CD4-positive, CD25-positive, alpha-beta regulatory T cell (primary cell): ENCODE measurements around the gene ZSCAN10. TPM values are rescaled to one million over a fixed set of nuclear protein-coding genes. Genes with fewer than 3 reads are reported as not detected.

Experiments
- ATAC-seq, 2 donors: fragments of 150-1000 bp; cut with Tn5 transposase; one replicate each; pipeline ENCODE4 v1.10.0; 2021; ENCODE audit warnings: low read depth in 2 of 2, moderate number of reproducible peaks in 2 of 2, moderate library complexity in 1 of 2
- DNase-seq, 3 donors: peaks; one replicate each; pipeline versions ENCODE4 v3.0.0 to v3.0.0-alpha.2; 2012 to 2022; ENCODE audit warnings: mixed read lengths in 1 of 3
- H3K27ac ChIP-seq: one replicate; pipeline ENCODE4 v1.7.0; 2013; ENCODE audit warnings: mild to moderate bottlenecking, low read length; ENCODE audit not compliant: insufficient read depth, poor library complexity, severe bottlenecking
- H3K27me3 ChIP-seq: one replicate; pipeline ENCODE4 v1.7.0; 2013; ENCODE audit warnings: low read length; ENCODE audit not compliant: control insufficient read depth, insufficient read depth
- H3K36me3 ChIP-seq: one replicate; pipeline ENCODE4 v1.7.0; 2013; ENCODE audit warnings: mild to moderate bottlenecking, low read length, moderate library complexity; ENCODE audit not compliant: control insufficient read depth, insufficient read depth
- H3K4me1 ChIP-seq: 2 replicates; pipeline ENCODE4 v1.7.0; 2013; ENCODE audit warnings: mild to moderate bottlenecking, low read length; ENCODE audit not compliant: insufficient read depth, control insufficient read depth, poor library complexity, severe bottlenecking
- H3K4me3 ChIP-seq: one replicate; pipeline ENCODE4 v1.7.0; 2013; ENCODE audit warnings: low read depth, mild to moderate bottlenecking, low read length, moderate library complexity
- H3K9me3 ChIP-seq, 2 experiments: 1 replicate in 1 of 2; 2 replicates in 1 of 2; pipeline ENCODE4 v1.7.0; 2013; ENCODE audit warnings: low read length in 2 of 2, mild to moderate bottlenecking in 1 of 2, moderate library complexity in 1 of 2; ENCODE audit not compliant: control insufficient read depth in 2 of 2
- H3K27ac Mint-ChIP-seq, 3 donors: one replicate each; pipeline ENCODE4 v1.8.0; 2020 to 2022; ENCODE audit warnings: mild to moderate bottlenecking in 3 of 3, mixed read lengths in 3 of 3, moderate library complexity in 2 of 3
- H3K27me3 Mint-ChIP-seq: one replicate; pipeline ENCODE4 v1.8.0; 2022; ENCODE audit warnings: mild to moderate bottlenecking, mixed read lengths
- H3K36me3 Mint-ChIP-seq: one replicate; pipeline ENCODE4 v1.8.0; 2020; ENCODE audit warnings: mixed read lengths
- H3K4me1 Mint-ChIP-seq, 4 donors: one replicate each; pipeline ENCODE4 v1.8.0; 2020 to 2022; ENCODE audit warnings: mixed read lengths in 4 of 4, mild to moderate bottlenecking in 1 of 4
- H3K4me3 Mint-ChIP-seq, 4 donors: one replicate each; pipeline ENCODE4 v1.8.0; 2020 to 2022; ENCODE audit warnings: mild to moderate bottlenecking in 4 of 4, mixed read lengths in 4 of 4, moderate library complexity in 3 of 4
- H3K9me3 Mint-ChIP-seq, 7 donors: one replicate each; pipeline ENCODE4 v1.8.0; 2020 to 2022; ENCODE audit warnings: mixed read lengths in 7 of 7, mild to moderate bottlenecking in 3 of 7, moderate library complexity in 2 of 7
- polyA plus RNA-seq, 4 donors: library from polyadenylated mRNA; unstranded; fragments of 300-500 nt; fragmentation: Illumina TruSeq; gene quantifications; one replicate each; pipeline ENCODE4 v1.2.3, GENCODE V29; 2021
- total RNA-seq: library from RNA; stranded (reverse); gene quantifications from one replicate; pipeline ENCODE4 v1.2.3, GENCODE V29; 2022

The ZSCAN10 gene
- 0.81 TPM for total RNA-seq
- polyA plus RNA-seq: not detected

DNA sequence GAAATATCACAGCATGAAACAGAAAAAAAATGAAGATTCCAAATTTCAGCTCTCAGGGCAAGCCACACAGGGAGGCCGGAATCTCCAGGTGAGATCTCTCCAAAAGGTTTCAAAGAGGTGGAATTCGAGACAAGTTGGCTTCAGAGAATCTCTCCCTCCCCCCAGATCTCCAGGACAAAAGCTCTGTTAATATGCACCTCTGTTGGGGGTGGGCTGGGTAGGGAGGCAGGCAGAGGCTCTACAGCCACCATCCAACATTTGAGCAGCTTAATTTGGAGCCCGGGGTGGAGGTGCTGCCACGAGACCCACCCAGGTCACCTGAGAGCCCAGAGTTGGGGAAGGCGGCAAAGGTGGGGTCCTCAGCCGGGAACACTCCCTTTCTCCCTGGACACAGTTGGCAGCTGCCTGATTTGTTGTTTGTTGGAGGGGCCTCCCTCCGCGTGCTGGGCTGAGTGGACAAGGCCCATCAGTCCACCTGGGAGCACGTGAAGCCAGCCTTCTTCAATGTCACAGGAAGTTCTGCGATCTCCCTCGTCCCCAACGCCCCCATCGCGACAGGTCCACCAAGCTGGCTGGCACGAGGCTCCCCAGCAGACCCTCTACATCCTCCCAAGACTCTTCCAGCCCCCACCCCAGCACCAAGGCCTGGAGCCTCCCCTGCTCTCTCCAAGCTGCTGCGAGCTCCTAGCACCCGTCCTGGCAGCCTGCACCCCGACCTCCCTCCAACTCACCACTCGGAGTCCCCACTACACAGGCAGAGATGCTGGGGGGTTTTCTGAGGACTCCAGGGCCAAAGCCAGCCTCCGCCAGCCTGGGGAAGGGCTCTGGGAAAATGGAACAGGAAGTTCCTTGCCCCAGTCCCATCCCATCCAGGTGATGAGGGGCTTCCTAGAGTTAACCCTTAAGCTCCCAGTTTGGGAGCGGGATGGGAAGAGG is at the start of gene ZSCAN10:
ZSCAN10 (minus strand) TSS at position 836 of the 936 bp plus-strand sequence. CDS start 6,357 bp downstream, outside the sequence.
- no peaks in the 10 kb centered on the region for H3K9me3 Mint-ChIP-seq
- H3K36me3 ChIP-seq: no peaks in the 10 kb centered on the region
- H3K4me3 ChIP-seq: peak within 1 kb of the TSS; percentile 53
- H3K4me3 Mint-ChIP-seq: peak within 1 kb of the TSS; percentile 70 to 93 (median 81)
- H3K9me3 ChIP-seq: no peaks in the 10 kb centered on the region
- H3K27me3 Mint-ChIP-seq: no peaks in the 10 kb centered on the region
- peaks cover 16 to 77% (median 41%) of the 10 kb centered on the region in 4 donors for H3K4me1 Mint-ChIP-seq
- no peaks in the 10 kb centered on the region for H3K36me3 Mint-ChIP-seq
- ATAC-seq (no peak), DNase-seq (no peak)
- H3K27ac Mint-ChIP-seq: peak within 1 kb of the TSS; percentile 75 to 86 (median 84)
- H3K4me1 ChIP-seq: peaks cover 54% of the 10 kb centered on the region
- no peaks in the 10 kb centered on the region for H3K27me3 ChIP-seq
- H3K27ac ChIP-seq: peak within 1 kb of the TSS; percentile 47

DNA sequence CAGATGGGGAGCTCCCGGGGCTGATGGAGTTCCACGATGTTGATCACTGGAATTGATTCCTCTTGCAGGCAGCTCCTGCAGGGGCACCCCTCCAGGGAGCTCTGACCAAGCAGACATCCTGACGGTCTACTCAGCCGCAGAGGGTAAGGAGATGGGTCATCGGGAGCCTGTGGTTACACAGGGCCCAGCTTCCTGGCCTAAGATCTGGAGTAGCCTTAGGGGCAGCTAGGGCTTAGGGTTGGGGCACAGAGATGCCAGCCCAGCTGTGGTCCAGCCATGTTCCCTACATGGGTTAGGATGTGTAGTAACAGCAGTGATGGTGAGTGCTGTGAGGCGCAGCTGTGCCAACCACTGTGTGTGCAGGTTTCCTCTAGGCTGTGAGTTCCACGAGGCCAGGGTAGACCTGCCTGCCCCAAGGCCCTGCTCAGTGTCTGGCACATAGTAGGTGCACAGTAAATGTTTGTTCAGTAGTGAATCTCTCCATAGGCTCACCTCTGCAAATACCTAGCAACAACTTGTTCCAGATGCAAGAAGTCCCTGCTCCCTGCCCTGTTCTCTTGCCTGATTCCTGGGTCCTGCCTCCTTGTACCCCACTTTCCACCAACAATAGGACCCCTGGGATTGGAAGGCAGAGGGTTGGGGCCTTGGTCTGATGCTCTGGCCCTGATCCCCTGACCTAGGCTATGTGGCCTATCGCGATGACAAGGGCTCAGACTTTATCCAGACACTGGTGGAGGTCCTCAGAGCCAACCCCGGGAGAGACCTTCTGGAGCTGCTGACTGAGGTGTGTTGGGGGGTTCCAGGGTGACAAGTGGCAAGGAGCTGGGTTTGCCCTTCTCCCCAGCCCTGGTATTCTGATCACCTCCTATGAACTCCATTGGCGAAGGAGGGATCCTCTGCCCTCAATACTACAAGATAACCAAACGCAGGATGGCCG is 49.4 kb upstream of the ZSCAN10 start:
- Mint-ChIP-seq H3K27ac (no peak overlapping the region), H3K4me3 (peak overlapping the region; percentile 12 to 89 (median 84)), H3K27me3 (peaks cover 28% of the 10 kb centered on the region), H3K36me3 (no peaks in the 10 kb centered on the region), H3K4me1 (peaks cover 13 to 33% (median 20%) of the 10 kb centered on the region in 4 donors), H3K9me3 (peaks cover 0 to 11% (median 5%) of the 10 kb centered on the region in 7 donors)
- Histone ChIP-seq H3K27ac (no peak overlapping the region), H3K4me3 (no peak overlapping the region), H3K27me3 (no peaks in the 10 kb centered on the region), H3K4me1 (peaks cover 26% of the 10 kb centered on the region), H3K9me3 (no peaks in the 10 kb centered on the region), H3K36me3 (no peaks in the 10 kb centered on the region)
- no peak for DNase-seq
- no peak for ATAC-seq

DNA sequence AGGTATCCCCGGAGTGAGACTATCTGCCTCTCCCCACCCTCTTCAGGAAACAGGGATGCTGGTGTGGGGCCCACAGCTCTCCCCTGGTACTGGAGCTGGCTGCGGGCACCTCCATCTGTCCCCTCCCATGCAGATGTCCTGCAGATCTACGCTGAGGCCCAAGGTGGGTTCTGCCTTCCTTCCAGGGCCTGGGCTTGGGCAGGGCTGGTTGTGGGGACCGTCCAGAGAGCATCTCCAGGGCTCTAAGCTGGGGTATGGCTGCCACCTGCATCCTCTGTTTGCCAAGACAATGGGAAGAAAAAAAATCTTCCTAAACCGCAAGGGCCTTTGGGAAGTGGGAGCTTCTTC is 48.6 kb upstream of the ZSCAN10 start:
- no peaks in the 10 kb centered on the region for H3K36me3 Mint-ChIP-seq
- peaks cover 0 to 9% (median 3%) of the 10 kb centered on the region in 7 donors for H3K9me3 Mint-ChIP-seq
- DNase-seq: no peak
- peaks cover 23% of the 10 kb centered on the region for H3K27me3 Mint-ChIP-seq
- Histone ChIP-seq H3K27me3 (no peaks in the 10 kb centered on the region), H3K27ac (no peak overlapping the region), H3K4me1 (peaks cover 25% of the 10 kb centered on the region), H3K36me3 (no peaks in the 10 kb centered on the region), H3K4me3 (no peak overlapping the region), H3K9me3 (no peaks in the 10 kb centered on the region)
- H3K4me3 Mint-ChIP-seq: peak overlapping the region in 1 of 4 donors; percentile 12
- H3K4me1 Mint-ChIP-seq: peaks cover 10 to 31% (median 18%) of the 10 kb centered on the region in 4 donors
- no peak overlapping the region for H3K27ac Mint-ChIP-seq
- ATAC-seq: no peak

DNA sequence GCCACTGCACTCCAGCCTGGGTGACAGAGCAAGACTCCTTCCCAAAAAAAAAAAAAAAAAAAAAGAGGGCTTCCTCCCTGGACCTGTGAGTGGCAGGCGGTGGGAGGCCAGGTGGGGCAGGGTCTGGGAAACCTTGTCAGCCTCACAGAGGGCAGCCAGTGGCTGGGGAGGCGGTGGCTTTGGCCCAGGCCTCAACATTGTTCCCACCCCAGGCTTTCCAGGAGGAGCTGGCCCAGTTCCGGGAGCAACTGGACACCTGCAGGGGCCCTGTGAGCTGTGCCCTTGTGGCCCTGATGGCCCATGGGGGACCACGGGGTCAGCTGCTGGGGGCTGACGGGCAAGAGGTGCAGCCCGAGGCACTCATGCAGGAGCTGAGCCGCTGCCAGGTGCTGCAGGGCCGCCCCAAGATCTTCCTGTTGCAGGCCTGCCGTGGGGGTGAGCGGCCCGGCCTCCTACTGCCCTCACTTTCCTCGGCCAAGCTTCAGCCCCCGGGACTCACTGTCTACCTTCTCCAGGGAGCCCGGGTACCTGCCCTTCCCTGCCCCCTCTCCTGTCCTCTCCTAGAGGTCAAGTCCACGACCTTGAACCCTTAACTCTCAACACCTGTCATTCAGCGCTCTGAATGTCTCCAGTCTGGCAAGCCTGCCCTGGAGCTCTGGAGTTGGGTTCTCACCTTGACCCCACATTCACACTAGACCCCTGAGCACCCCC is 48.1 kb upstream of the ZSCAN10 start:
- H3K9me3 Mint-ChIP-seq: peaks cover 0 to 6% (median 0%) of the 10 kb centered on the region in 7 donors
- H3K4me1 Mint-ChIP-seq: peaks cover 5 to 30% (median 13%) of the 10 kb centered on the region in 4 donors
- peak overlapping the region in 1 of 4 donors; percentile 12 for H3K4me3 Mint-ChIP-seq
- H3K27me3 Mint-ChIP-seq: peaks cover 18% of the 10 kb centered on the region
- H3K27ac ChIP-seq: no peak overlapping the region
- no peak overlapping the region for H3K4me3 ChIP-seq
- no peaks in the 10 kb centered on the region for H3K27me3 ChIP-seq
- H3K27ac Mint-ChIP-seq: peak overlapping the region in 1 of 3 donors; percentile 17
- ATAC-seq (no peak), DNase-seq (no peak)
- H3K9me3 ChIP-seq: no peaks in the 10 kb centered on the region
- peaks cover 19% of the 10 kb centered on the region for H3K4me1 ChIP-seq
- H3K36me3 ChIP-seq: peaks cover 2% of the 10 kb centered on the region
- H3K36me3 Mint-ChIP-seq: peaks cover 4% of the 10 kb centered on the region

DNA sequence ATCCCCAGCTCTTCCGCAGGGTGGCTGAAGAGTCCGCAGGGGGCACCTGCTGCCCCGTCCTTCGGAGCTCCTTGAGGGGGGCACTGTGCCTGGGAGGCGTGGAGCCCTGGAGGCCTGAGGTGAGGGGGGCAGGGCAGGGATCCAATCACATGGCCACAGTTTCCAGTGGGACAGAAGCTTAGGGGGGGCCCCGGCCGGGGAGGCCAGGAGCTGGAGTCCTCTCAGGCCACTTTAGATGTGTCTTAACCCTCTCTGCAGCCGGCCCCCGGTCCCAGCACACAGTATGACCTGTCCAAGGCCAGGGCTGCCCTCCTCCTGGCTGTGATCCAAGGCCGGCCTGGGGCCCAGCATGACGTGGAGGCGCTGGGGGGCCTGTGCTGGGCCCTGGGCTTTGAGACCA is 46.6 kb upstream of the ZSCAN10 start:
- no peaks in the 10 kb centered on the region for H3K27me3 ChIP-seq
- no peak overlapping the region for H3K27ac ChIP-seq
- no peaks in the 10 kb centered on the region for H3K9me3 ChIP-seq
- H3K4me1 ChIP-seq: peaks cover 12% of the 10 kb centered on the region
- ATAC-seq: no peak
- H3K27ac Mint-ChIP-seq: no peak overlapping the region
- no peak overlapping the region for H3K4me3 ChIP-seq
- peaks cover 8% of the 10 kb centered on the region for H3K27me3 Mint-ChIP-seq
- peaks cover 7% of the 10 kb centered on the region for H3K36me3 Mint-ChIP-seq
- DNase-seq: no peak
- H3K4me1 Mint-ChIP-seq: peaks cover 0 to 22% (median 6%) of the 10 kb centered on the region in 4 donors
- peaks cover 0 to 5% (median 0%) of the 10 kb centered on the region in 7 donors for H3K9me3 Mint-ChIP-seq
- peaks cover 10% of the 10 kb centered on the region for H3K36me3 ChIP-seq
- no peak overlapping the region for H3K4me3 Mint-ChIP-seq

DNA sequence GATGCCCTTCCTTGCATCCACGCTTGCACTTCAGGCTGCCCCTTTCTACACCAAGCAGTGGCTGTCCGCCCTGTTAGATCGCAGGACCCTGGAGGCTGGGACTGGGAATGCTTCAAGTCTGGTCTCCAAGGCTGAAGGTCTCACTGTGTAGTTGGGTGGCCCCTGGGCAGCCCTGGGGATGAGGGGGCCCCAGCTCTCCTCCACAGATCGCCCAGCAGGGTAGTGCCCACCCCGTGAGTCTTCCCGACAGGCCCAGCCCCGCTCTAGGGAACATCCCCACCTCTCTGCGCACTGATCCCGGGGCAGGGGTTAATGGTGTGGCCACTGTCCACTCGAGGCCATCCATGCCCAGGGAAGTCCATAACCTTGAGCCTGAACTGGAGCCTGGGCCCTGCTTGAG is 46.1 kb upstream of the ZSCAN10 start:
- Mint-ChIP-seq H3K4me1 (peaks cover 0 to 20% (median 4%) of the 10 kb centered on the region in 4 donors), H3K4me3 (no peak overlapping the region), H3K27ac (no peak overlapping the region), H3K36me3 (peaks cover 7% of the 10 kb centered on the region), H3K27me3 (peaks cover 3% of the 10 kb centered on the region), H3K9me3 (peaks cover 0 to 3% (median 0%) of the 10 kb centered on the region in 7 donors)
- Histone ChIP-seq H3K27ac (no peak overlapping the region), H3K4me3 (no peak overlapping the region), H3K27me3 (no peaks in the 10 kb centered on the region), H3K4me1 (peaks cover 9% of the 10 kb centered on the region), H3K9me3 (no peaks in the 10 kb centered on the region), H3K36me3 (peaks cover 10% of the 10 kb centered on the region)
- no peak for ATAC-seq
- no peak for DNase-seq
